ENCODE results near the gene CD300LF.

- TF ChIP-seq CTCF (IDR thresholded peaks at IDR 0.05) (no peak), POLR2A (IDR thresholded peaks at IDR 0.05) (no peak)
Observed at GRCh38 chr17:74725111-74725510, 12.4 kb upstream of the CD300LF start.
